HepG2 (cell line): Measurements from ENCODE around the gene SERINC2. TPM values are rescaled to one million over a fixed set of nuclear protein-coding genes. Genes with fewer than 3 reads are reported as not detected.

Source experiments
- ATAC-seq: fragments of 200-7000 bp; cut with Tn5 transposase; 3 replicates; pipeline ENCODE4 v1.9.1; 2020; ENCODE audit warnings: mild to moderate bottlenecking, moderate library complexity
- BruUV-seq: library from RNA; stranded (reverse); fragments of 400-500 nt; replicated peaks from 2 replicates; lab custom pipeline; 2021; lab: Mats Ljungman, UMichigan
- CTCF ChIA-PET: fragments of 300-600 bp; formaldehyde crosslinking; extraction: SDS; loops from one replicate; lab custom pipeline; 2021; ENCODE audit warnings: low total read pairs, inconsistent platforms, low intra/inter-chr PET ratio; lab: Yijun Ruan, JAX
- POLR2A ChIA-PET: fragments of 350-600 bp; sonication (Branson Sonifier 250); formaldehyde crosslinking; loops from one replicate; lab custom pipeline; 2020; ENCODE audit warnings: antibody characterized with exemption, inconsistent platforms; lab: Yijun Ruan, JAX
- DNase-seq: peaks from one replicate; pipeline ENCODE4 v3.0.0-alpha.2; 2015; ENCODE audit warnings: low spot score
- FAIRE-seq: peaks from 3 replicates; lab custom pipeline; 2011; peaks lifted over from hg19 to GRCh38; lab: Jason Lieb, UNC
- H2AFZ ChIP-seq: one replicate; pipeline ENCODE4 v1.6.1; 2011; ENCODE audit warnings: low read length, inconsistent platforms
- H3K27ac ChIP-seq: fragments of 300-600 bp; 3 replicates; pipeline ENCODE4 v1.8.0; 2011; ENCODE audit warnings: mixed run types, mild to moderate bottlenecking, mixed read lengths, low read length, inconsistent platforms; ENCODE audit not compliant: insufficient read depth; ENCODE audit errors: extremely low read length
- H3K27me3 ChIP-seq, 2 experiments: fragments of 200-600 bp in 1 of 2; 2 replicates in 1 of 2; 3 replicates in 1 of 2; pipeline versions ENCODE4 v1.6.0 to v1.8.0; 2011; ENCODE audit warnings: low read length in 2 of 2, mild to moderate bottlenecking in 2 of 2, moderate library complexity in 2 of 2, inconsistent platforms in 1 of 2; ENCODE audit not compliant: insufficient read depth in 2 of 2, control insufficient read depth in 1 of 2
- H3K36me3 ChIP-seq, 2 experiments: fragments of 200-600 bp in 1 of 2; replicated peaks in 1 of 2; 2 replicates in 1 of 2; 3 replicates in 1 of 2; pipeline versions ENCODE4 v1.5.1 to v1.8.0; 2011; ENCODE audit warnings: low read length in 2 of 2, inconsistent platforms in 1 of 2; ENCODE audit not compliant: insufficient read depth in 2 of 2, control insufficient read depth in 1 of 2
- H3K4me1 ChIP-seq: 2 replicates; pipeline ENCODE4 v1.5.1; 2012; ENCODE audit warnings: low read length, inconsistent platforms; ENCODE audit not compliant: insufficient read depth
- H3K4me2 ChIP-seq: 2 replicates; pipeline ENCODE4 v1.6.0; 2011; ENCODE audit warnings: low read depth, low read length, inconsistent platforms
- H3K4me3 ChIP-seq, 3 experiments: fragments of 200-600 bp in 1 of 3; sonication (generic), shearing (Covaris generic) in 1 of 3; replicated peaks in 1 of 3; 2 replicates each; pipeline ENCODE4 v1.5.1; 2011 to 2016; ENCODE audit warnings: low read length in 3 of 3, inconsistent platforms in 2 of 3, low read depth in 2 of 3, mild to moderate bottlenecking in 2 of 3, control low read depth in 1 of 3, mixed read lengths in 1 of 3; ENCODE audit not compliant: insufficient read depth in 1 of 3
- H3K79me2 ChIP-seq: one replicate; pipeline ENCODE4 v1.6.1; 2011; ENCODE audit warnings: low read length, inconsistent platforms; ENCODE audit not compliant: insufficient read depth
- H3K9ac ChIP-seq: 2 replicates; pipeline ENCODE4 v1.6.0; 2011; ENCODE audit warnings: mild to moderate bottlenecking, low read depth, low read length, inconsistent platforms; ENCODE audit not compliant: insufficient read depth
- H3K9me3 ChIP-seq: 2 replicates; pipeline ENCODE4 v1.5.1; 2012; ENCODE audit warnings: mild to moderate bottlenecking, low read length
- H4K20me1 ChIP-seq: 2 replicates; pipeline ENCODE4 v1.6.0; 2011; ENCODE audit warnings: inconsistent platforms, mild to moderate bottlenecking, low read length, moderate library complexity; ENCODE audit not compliant: insufficient read depth
- IRX3 ChIP-seq: sonication (generic); formaldehyde crosslinking; IDR thresholded peaks from 2 replicates; pipeline ENCODE4 v1.8.1; 2023; ENCODE audit warnings: mild to moderate bottlenecking, low read depth, missing genetic modification reagents, borderline replicate concordance
- MAZ ChIP-seq, 2 experiments: sonication (generic) in 1 of 2; formaldehyde crosslinking in 1 of 2; IDR thresholded peaks; 2 replicates each; pipeline versions ENCODE4 v1.5.0 to v1.6.1; 2012 to 2020; ENCODE audit warnings: low read depth in 2 of 2, mild to moderate bottlenecking in 2 of 2, borderline replicate concordance in 1 of 2, improper control_type of control experiment in 1 of 2, low read length in 1 of 2, missing genetic modification reagents in 1 of 2, moderate library complexity in 1 of 2
- NBN ChIP-seq: fragments of 450-650 bp; conservative IDR thresholded peaks from 2 replicates; pipeline ENCODE4 v1.6.1; 2017
- SP140L ChIP-seq: sonication (generic); formaldehyde crosslinking; IDR thresholded peaks from 2 replicates; pipeline ENCODE4 v1.4.0; 2020; ENCODE audit warnings: missing genetic modification reagents, borderline replicate concordance
- ZNF10 ChIP-seq: sonication (generic); formaldehyde crosslinking; IDR thresholded peaks from 2 replicates; pipeline ENCODE4 v1.4.0; 2020; ENCODE audit warnings: mild to moderate bottlenecking, low read depth, missing genetic modification reagents, borderline replicate concordance
- ZNF343 ChIP-seq: sonication (generic); formaldehyde crosslinking; IDR thresholded peaks from 2 replicates; pipeline ENCODE4 v1.4.0; 2020; ENCODE audit warnings: mild to moderate bottlenecking, missing genetic modification reagents
- ZNF607 ChIP-seq: sonication (generic); formaldehyde crosslinking; IDR thresholded peaks from 2 replicates; pipeline ENCODE4 v1.5.1; 2020; ENCODE audit warnings: missing genetic modification reagents, mild to moderate bottlenecking, borderline replicate concordance
- WGBS: methylation state at CpG from one replicate; pipeline ENCODE4 v1.1.6; 2017; ENCODE audit warnings: low lambda C conversion rate; 5-methylcytosine and 5-hydroxymethylcytosine counted together
- in situ Hi-C: cut with HindIII; loops from 2 replicates; pipeline ENCODE4 v1.10.0; 2017; ENCODE audit warnings: low pct_unique_long_range_greater_than_20kb; ENCODE audit not compliant: extremely low pct_ligation_motif_present
- intact Hi-C: fragments of 100-400 bp; cut with micrococcal nuclease; formaldehyde crosslinking; loops from one replicate; pipeline ENCODE4 v1.10.0; 2022; ENCODE audit not compliant: unreplicated experiment
- polyA plus RNA-seq, 8 experiments: library from polyadenylated mRNA; depleted of rRNA in 3 of 8; stranded (reverse) in 7 of 8; unstranded in 1 of 8; fragments of >200 nt; fragmentation: Illumina TruSeq in 4 of 8; extraction: Trizol in 4 of 8; gene quantifications; 2 replicates each; pipeline versions ENCODE4 v1.2.1 to v1.2.3, GENCODE V29; 2011 to 2016; ENCODE audit warnings: low read depth in 4 of 8, missing spikeins in 1 of 8, mixed read lengths in 1 of 8; ENCODE audit not compliant: insufficient read depth in 1 of 8
- total RNA-seq, 5 experiments: library from RNA; depleted of rRNA; stranded (reverse); fragments of >200 nt; fragmentation: Illumina TruSeq; extraction: Trizol; gene quantifications; 2 replicates each; pipeline ENCODE4 v1.2.3, GENCODE V29; 2016; ENCODE audit warnings: low read depth in 1 of 5
- TF ChIP-seq, protein P1 (sequence below): sonication (generic); formaldehyde crosslinking; conservative IDR thresholded peaks from 2 replicates; pipeline ENCODE4 v1.4.0; 2020; ENCODE audit warnings: mild to moderate bottlenecking, missing genetic modification reagents, moderate library complexity
- TF ChIP-seq, protein P2 (sequence below): sonication (generic); formaldehyde crosslinking; IDR thresholded peaks from 2 replicates; pipeline ENCODE4 v1.4.0; 2020; ENCODE audit warnings: missing genetic modification reagents, mild to moderate bottlenecking, borderline replicate concordance
- TF ChIP-seq, protein P3 (sequence below): fragments of 450-650 bp; IDR thresholded peaks from 2 replicates; pipeline ENCODE4 v1.6.1; 2017; ENCODE audit warnings: mild to moderate bottlenecking

Gene SERINC2
- total and polyA plus RNA-seq, 2 of the 13 experiments (the other 11 are each of a cell fraction or from before 2014, with no cell fraction given) = 4.8 to 126 TPM

DNA sequence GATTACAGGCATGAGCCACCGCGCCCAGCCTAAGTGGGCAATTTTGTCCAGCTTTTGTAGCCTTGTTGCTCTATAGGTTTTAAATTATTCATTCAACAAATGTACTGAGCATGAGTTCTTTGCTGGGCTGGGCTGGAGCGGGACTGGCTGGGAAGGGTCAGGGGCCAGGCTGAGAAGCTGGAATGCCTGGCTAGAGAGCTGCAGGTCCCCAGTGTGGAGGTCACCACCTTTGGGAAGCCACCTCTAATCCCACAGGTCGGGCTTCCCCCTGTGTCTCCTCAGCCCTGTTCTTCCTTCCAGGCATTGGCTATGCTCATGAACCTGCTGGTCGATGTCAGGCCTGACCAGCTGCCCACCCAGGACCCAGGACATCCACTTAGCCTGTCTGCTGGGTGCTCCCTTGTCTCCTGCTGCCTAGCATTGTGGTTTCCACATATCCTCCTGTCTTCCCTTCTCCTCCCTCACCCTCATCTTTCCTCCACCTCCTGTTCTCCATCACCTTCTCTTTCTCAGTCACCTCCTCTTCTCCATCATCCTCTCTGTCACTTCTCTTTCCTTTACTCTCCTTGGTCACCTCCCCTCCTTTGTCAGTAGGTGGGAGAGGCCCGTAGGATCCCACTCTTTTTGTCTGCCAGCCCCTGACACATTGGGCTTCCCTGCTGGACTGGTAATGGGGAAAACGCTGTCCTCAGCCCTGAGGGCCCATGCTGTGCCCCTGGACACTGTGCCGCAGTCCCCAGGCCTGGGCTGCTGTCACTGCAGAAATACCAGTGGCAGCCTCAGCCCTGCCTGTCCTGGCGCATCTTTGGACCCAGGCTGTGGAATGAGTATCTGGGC lies 23.8 kb downstream of the SERINC2 start (continued):
- no peak for TF ChIP-seq IRX3 (CRISPR knock-in tag)
- TF ChIP-seq, protein P1, sequence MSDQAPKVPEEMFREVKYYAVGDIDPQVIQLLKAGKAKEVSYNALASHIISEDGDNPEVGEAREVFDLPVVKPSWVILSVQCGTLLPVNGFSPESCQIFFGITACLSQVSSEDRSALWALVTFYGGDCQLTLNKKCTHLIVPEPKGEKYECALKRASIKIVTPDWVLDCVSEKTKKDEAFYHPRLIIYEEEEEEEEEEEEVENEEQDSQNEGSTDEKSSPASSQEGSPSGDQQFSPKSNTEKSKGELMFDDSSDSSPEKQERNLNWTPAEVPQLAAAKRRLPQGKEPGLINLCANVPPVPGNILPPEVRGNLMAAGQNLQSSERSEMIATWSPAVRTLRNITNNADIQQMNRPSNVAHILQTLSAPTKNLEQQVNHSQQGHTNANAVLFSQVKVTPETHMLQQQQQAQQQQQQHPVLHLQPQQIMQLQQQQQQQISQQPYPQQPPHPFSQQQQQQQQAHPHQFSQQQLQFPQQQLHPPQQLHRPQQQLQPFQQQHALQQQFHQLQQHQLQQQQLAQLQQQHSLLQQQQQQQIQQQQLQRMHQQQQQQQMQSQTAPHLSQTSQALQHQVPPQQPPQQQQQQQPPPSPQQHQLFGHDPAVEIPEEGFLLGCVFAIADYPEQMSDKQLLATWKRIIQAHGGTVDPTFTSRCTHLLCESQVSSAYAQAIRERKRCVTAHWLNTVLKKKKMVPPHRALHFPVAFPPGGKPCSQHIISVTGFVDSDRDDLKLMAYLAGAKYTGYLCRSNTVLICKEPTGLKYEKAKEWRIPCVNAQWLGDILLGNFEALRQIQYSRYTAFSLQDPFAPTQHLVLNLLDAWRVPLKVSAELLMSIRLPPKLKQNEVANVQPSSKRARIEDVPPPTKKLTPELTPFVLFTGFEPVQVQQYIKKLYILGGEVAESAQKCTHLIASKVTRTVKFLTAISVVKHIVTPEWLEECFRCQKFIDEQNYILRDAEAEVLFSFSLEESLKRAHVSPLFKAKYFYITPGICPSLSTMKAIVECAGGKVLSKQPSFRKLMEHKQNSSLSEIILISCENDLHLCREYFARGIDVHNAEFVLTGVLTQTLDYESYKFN (CRISPR knock-in tag) = 0 out of 2 replicates have a peak, but pooled peaks have one; percentile 65
- TF ChIP-seq NBN = 0 out of 2 replicates have a peak, but pooled peaks have one; percentile 37
- no peak for TF ChIP-seq ZNF343 (CRISPR knock-in tag)
- TF ChIP-seq ZNF607 (CRISPR knock-in tag) = no peak

DNA sequence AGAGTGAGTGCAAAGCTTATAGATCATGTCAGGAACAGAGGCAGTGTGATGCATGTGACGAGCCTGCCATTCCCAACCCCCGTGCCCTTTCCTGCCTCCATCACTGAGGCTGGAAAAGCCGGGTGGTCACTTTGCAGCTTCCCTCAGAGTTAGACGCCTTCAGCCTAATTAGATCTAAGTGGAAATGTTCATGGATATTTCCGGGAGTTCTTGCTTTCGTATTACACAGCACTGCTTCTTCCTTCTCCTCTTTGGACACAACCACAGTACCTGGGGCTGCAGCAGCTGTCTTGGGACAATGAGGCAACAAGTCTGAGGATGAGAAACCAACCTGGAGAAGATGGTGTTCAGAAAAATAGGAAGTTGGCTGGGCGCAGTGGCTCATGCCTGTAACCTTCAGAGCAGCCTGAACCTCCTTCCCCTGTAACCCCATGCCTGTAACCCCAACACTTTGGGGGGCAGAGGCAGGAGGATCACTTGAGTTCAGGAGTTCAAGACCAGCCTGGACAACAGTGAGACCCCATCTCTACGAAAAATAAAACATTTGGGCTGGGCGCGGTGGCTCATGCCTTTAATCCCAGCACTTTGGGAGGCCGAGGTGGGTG lies 24.5 kb downstream of the SERINC2 start:
- H2AFZ ChIP-seq = no peak overlapping the region
- no peaks in the 10 kb centered on the region for H4K20me1 ChIP-seq
- peak overlapping the region; percentile 37 for H3K4me2 ChIP-seq
- peaks cover 0 to 6% of the 10 kb centered on the region in 2 experiments; a peak in 1 of 5 replicates for H3K36me3 ChIP-seq
- CTCF ChIA-PET = no interaction called here
- BruUV-seq = no TSS peak
- no peaks in the 10 kb centered on the region for H3K9me3 ChIP-seq
- H3K4me1 ChIP-seq = peaks cover 88% of the 10 kb centered on the region
- POLR2A ChIA-PET = no interaction called here
- peak overlapping the region; percentile 62 for H3K27ac ChIP-seq
- WGBS = 71% methylated on average over 11 of the region's 11 CpGs
- FAIRE-seq (no peak), DNase-seq (no peak), ATAC-seq (no peak)
- no peak overlapping the region for H3K4me3 ChIP-seq
- H3K27me3 ChIP-seq = no peaks in the 10 kb centered on the region
- intact Hi-C loops (no loop called here), in situ Hi-C loops (no loop called here)
- H3K9ac ChIP-seq = no peak overlapping the region
- no peaks in the 10 kb centered on the region for H3K79me2 ChIP-seq
- TF ChIP-seq MAZ (IDR thresholded peaks at IDR 0.05; ENCODE audit: borderline replicate concordance, low read depth, low read length) (no peak), MAZ (CRISPR knock-in tag; IDR thresholded peaks at IDR 0.05; ENCODE audit: low read depth) (no peak), SP140L (CRISPR knock-in tag) (no peak), ZNF10 (CRISPR knock-in tag) (no peak)
- TF ChIP-seq, protein P2, sequence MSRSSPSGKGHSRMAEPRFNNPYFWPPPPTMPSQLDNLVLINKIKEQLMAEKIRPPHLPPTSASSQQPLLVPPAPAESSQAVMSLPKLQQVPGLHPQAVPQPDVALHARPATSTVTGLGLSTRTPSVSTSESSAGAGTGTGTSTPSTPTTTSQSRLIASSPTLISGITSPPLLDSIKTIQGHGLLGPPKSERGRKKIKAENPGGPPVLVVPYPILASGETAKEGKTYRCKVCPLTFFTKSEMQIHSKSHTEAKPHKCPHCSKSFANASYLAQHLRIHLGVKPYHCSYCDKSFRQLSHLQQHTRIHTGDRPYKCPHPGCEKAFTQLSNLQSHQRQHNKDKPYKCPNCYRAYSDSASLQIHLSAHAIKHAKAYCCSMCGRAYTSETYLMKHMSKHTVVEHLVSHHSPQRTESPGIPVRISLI (CRISPR knock-in tag) = no peak
- TF ChIP-seq, protein P3, sequence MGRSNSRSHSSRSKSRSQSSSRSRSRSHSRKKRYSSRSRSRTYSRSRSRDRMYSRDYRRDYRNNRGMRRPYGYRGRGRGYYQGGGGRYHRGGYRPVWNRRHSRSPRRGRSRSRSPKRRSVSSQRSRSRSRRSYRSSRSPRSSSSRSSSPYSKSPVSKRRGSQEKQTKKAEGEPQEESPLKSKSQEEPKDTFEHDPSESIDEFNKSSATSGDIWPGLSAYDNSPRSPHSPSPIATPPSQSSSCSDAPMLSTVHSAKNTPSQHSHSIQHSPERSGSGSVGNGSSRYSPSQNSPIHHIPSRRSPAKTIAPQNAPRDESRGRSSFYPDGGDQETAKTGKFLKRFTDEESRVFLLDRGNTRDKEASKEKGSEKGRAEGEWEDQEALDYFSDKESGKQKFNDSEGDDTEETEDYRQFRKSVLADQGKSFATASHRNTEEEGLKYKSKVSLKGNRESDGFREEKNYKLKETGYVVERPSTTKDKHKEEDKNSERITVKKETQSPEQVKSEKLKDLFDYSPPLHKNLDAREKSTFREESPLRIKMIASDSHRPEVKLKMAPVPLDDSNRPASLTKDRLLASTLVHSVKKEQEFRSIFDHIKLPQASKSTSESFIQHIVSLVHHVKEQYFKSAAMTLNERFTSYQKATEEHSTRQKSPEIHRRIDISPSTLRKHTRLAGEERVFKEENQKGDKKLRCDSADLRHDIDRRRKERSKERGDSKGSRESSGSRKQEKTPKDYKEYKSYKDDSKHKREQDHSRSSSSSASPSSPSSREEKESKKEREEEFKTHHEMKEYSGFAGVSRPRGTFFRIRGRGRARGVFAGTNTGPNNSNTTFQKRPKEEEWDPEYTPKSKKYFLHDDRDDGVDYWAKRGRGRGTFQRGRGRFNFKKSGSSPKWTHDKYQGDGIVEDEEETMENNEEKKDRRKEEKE = no peak
